HCT116 (cell line): ENCODE data around the gene EPN1. TPM values are rescaled to one million over a fixed set of nuclear protein-coding genes. Genes with fewer than 3 reads are reported as not detected.

Experiments used
- ATAC-seq: fragments of 200-7000 bp; cut with Tn5 transposase; 2 replicates; pipeline ENCODE4 v1.9.1; 2020; ENCODE audit warnings: mild to moderate bottlenecking, moderate library complexity
- BruUV-seq: library from RNA; stranded (reverse); fragments of 400-500 nt; replicated peaks from 2 replicates; lab custom pipeline; 2021; lab: Mats Ljungman, UMichigan
- CTCF ChIA-PET: fragments of 300-600 bp; sonication (Branson Sonifier 250); formaldehyde crosslinking; loops from one replicate; lab custom pipeline; 2021; ENCODE audit warnings: antibody characterized with exemption; lab: Charles Lee
- POLR2A ChIA-PET: fragments of 300-600, 350-600 bp; sonication (Branson Sonifier 250); formaldehyde crosslinking; loops from one replicate; lab custom pipeline; 2021; ENCODE audit warnings: antibody characterized with exemption; lab: Charles Lee
- RAD21 ChIA-PET, 2 experiments: fragments of 300-600 bp; sonication (Branson Sonifier 250); formaldehyde crosslinking; loops; one replicate each; lab custom pipeline; 2023; ENCODE audit warnings: low total read pairs in 2 of 2; ENCODE audit not compliant: uncharacterized antibody in 2 of 2, unreplicated experiment in 2 of 2, low non-redundant PET in 1 of 2; lab: Charles Lee
- DNase-seq: peaks from one replicate; pipeline ENCODE4 v3.0.0-alpha.2; 2010; ENCODE audit warnings: low read depth, low spot score
- H2AFZ ChIP-seq: fragments of 200-600 bp; shearing (Covaris generic), sonication (generic); 2 replicates; pipeline ENCODE4 v1.6.1; 2017; ENCODE audit warnings: low read depth, mixed run types, mixed read lengths, antibody characterized with exemption, low read length; ENCODE audit not compliant: poor library complexity, severe bottlenecking
- H3K27ac ChIP-seq: 2 replicates; pipeline ENCODE4 v1.5.1; 2012; ENCODE audit warnings: low read depth, low read length
- H3K27me3 ChIP-seq: fragments of 200-600 bp; sonication (generic); 2 replicates; pipeline ENCODE4 v1.6.1; 2016; ENCODE audit warnings: mixed run types, low read length, mixed read lengths; ENCODE audit not compliant: insufficient read depth
- H3K36me3 ChIP-seq, 2 experiments: fragments of 200-500 bp in 1 of 2; fragments of 200-600 bp in 1 of 2; sonication (Bioruptor generic) in 1 of 2; sonication (generic) in 1 of 2; 2 replicates each; pipeline versions ENCODE4 v1.5.1 to v1.6.1; 2014 to 2016; ENCODE audit warnings: low read length in 2 of 2, inconsistent platforms in 1 of 2, mixed read lengths in 1 of 2, mixed run types in 1 of 2; ENCODE audit not compliant: insufficient read depth in 2 of 2, control insufficient read depth in 1 of 2
- H3K4me1 ChIP-seq, 2 experiments: fragments of 200-600 bp in 1 of 2; sonication (generic) in 1 of 2; 2 replicates each; pipeline versions ENCODE4 v1.5.1 to v1.6.1; 2012 to 2017; ENCODE audit warnings: low read length in 2 of 2, inconsistent platforms in 1 of 2, mild to moderate bottlenecking in 1 of 2, mixed read lengths in 1 of 2, mixed run types in 1 of 2, moderate library complexity in 1 of 2; ENCODE audit not compliant: insufficient read depth in 2 of 2, control insufficient read depth in 1 of 2
- H3K4me2 ChIP-seq: fragments of 200-600 bp; sonication (generic); 2 replicates; pipeline ENCODE4 v1.6.1; 2017; ENCODE audit warnings: mixed run types, low read length, mixed read lengths
- H3K4me3 ChIP-seq, 2 experiments: fragments of 200-600 bp in 1 of 2; sonication (generic) in 1 of 2; replicated peaks in 1 of 2; 2 replicates each; pipeline ENCODE4 v1.5.1; 2011 to 2016; ENCODE audit warnings: low read length in 2 of 2, control low read depth in 1 of 2, low read depth in 1 of 2, mild to moderate bottlenecking in 1 of 2, mixed read lengths in 1 of 2, mixed run types in 1 of 2
- H3K79me2 ChIP-seq: fragments of 200-600 bp; sonication (generic); 2 replicates; pipeline ENCODE4 v1.6.1; 2017; ENCODE audit warnings: mild to moderate bottlenecking, mixed run types, low read length, moderate library complexity, mixed read lengths; ENCODE audit not compliant: insufficient read depth
- H3K9ac ChIP-seq: fragments of 200-600 bp; sonication (generic); 2 replicates; pipeline ENCODE4 v1.6.1; 2016; ENCODE audit warnings: low read length, mixed read lengths
- H3K9me2 ChIP-seq: fragments of 200-600 bp; sonication (generic), shearing (Covaris generic); 2 replicates; pipeline ENCODE4 v1.6.1; 2017; ENCODE audit warnings: mixed run types, mild to moderate bottlenecking, moderate library complexity; ENCODE audit not compliant: insufficient read depth
- H3K9me3 ChIP-seq, 2 experiments: fragments of 200-500 bp in 1 of 2; fragments of 200-600 bp in 1 of 2; sonication (Bioruptor generic) in 1 of 2; sonication (generic) in 1 of 2; 2 replicates each; pipeline ENCODE4 v1.6.1; 2014 to 2017; ENCODE audit warnings: low read length in 2 of 2, mixed read lengths in 2 of 2, inconsistent platforms in 1 of 2, low read depth in 1 of 2, mild to moderate bottlenecking in 1 of 2, mixed run types in 1 of 2, moderate library complexity in 1 of 2; ENCODE audit not compliant: control insufficient read depth in 1 of 2, insufficient read depth in 1 of 2
- H4K20me1 ChIP-seq: fragments of 200-600 bp; sonication (generic), shearing (Covaris generic); 2 replicates; pipeline ENCODE4 v1.6.1; 2017; ENCODE audit warnings: mixed run types, mild to moderate bottlenecking, moderate library complexity; ENCODE audit not compliant: insufficient read depth
- CBX3 ChIP-seq: IDR thresholded peaks from 2 replicates; pipeline ENCODE4 v1.6.1; 2012; ENCODE audit warnings: low read depth
- CEBPB ChIP-seq: IDR thresholded peaks from 2 replicates; pipeline ENCODE4 v1.6.1; 2012; ENCODE audit warnings: low read depth
- EGR1 ChIP-seq: IDR thresholded peaks from 2 replicates; pipeline ENCODE4 v1.6.1; 2012; ENCODE audit warnings: low read depth
- ELF1 ChIP-seq: IDR thresholded peaks from 2 replicates; pipeline ENCODE4 v1.6.1; 2012; ENCODE audit warnings: low read depth, borderline replicate concordance
- EZH2 ChIP-seq: fragments of 200-600 bp; sonication (generic); IDR thresholded peaks from 2 replicates; pipeline ENCODE4 v1.6.1; 2017; ENCODE audit warnings: antibody characterized with exemption, mixed run types
- EZH2phosphoT487 ChIP-seq: fragments of 200-600 bp; IDR thresholded peaks from 2 replicates; pipeline ENCODE4 v1.6.1; 2018; ENCODE audit warnings: antibody characterized with exemption, borderline replicate concordance
- FOSL1 ChIP-seq: IDR thresholded peaks from 2 replicates; pipeline ENCODE4 v1.6.1; 2012; ENCODE audit warnings: low read depth
- JUND ChIP-seq: IDR thresholded peaks from 2 replicates; pipeline ENCODE4 v1.6.1; 2012
- POLR2A ChIP-seq: IDR thresholded peaks from 2 replicates; pipeline ENCODE4 v1.7.0; 2011; ENCODE audit warnings: borderline replicate concordance; ENCODE audit not compliant: insufficient read depth, insufficient read length; ENCODE audit errors: extremely low read depth
- POLR2AphosphoS5 ChIP-seq: IDR thresholded peaks from 2 replicates; pipeline ENCODE4 v1.6.1; 2011; ENCODE audit warnings: mild to moderate bottlenecking, low read depth, low read length, moderate library complexity
- SRF ChIP-seq: IDR thresholded peaks from 2 replicates; pipeline ENCODE4 v1.6.1; 2012; ENCODE audit warnings: low read depth
- YY1 ChIP-seq: IDR thresholded peaks from 2 replicates; pipeline ENCODE4 v1.6.1; 2011; ENCODE audit warnings: low read length, low read depth, moderate library complexity, mild to moderate bottlenecking; ENCODE audit not compliant: insufficient replicate concordance; ENCODE audit errors: extremely low read depth
- ZFX ChIP-seq: fragments of 450-650 bp; IDR thresholded peaks from 2 replicates; pipeline ENCODE4 v1.6.1; 2017
- ZNF274 ChIP-seq: fragments of 200-500 bp; sonication (Bioruptor generic); IDR thresholded peaks from 2 replicates; pipeline ENCODE4 v1.6.1; 2014; ENCODE audit warnings: mild to moderate bottlenecking, low read depth, low read length, inconsistent platforms
- intact Hi-C: fragments of 100-400 bp; cut with micrococcal nuclease; formaldehyde crosslinking; loops from 2 replicates; pipeline ENCODE4 v1.10.0; 2022
- total RNA-seq: library from RNA; stranded (reverse); gene quantifications from one replicate; pipeline ENCODE4 v1.2.1, GENCODE V29; 2021; ENCODE audit not compliant: unreplicated experiment

EPN1 gene
- total RNA-seq, 1 experiment from 2014 or later = 122 TPM

DNA sequence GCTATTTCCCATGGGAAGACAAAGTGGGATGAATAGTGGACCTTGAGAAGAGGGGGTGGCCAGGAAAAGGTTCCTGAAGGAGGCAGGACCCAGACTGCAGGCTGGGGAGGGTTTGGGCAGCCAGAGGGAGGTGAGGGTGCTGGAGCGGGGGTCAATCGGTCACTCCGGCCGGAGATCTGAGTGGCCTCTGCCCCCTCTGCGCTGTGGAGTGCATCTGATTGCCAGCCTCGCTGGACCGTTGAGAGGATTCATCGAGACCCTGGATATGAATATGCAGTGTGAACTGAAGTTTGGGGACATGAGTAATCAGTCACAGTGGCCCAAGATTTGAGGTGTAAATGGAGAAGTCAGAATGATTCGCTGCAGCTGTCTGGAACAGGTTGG is 39.7 kb upstream of the EPN1 start:
- ChIA-PET CTCF (interaction anchor here (0.8 to 4.6 kb wide), 2 partner anchors 19 to 698 kb away, joined by 3 to 24 read pairs; partner anchors contain the start of gene U2AF2), RAD21 (no interaction called here), POLR2A (interaction anchor here (0.7 to 1.5 kb wide), 4 partner anchors 8 to 19 kb away, joined by 3 to 5 read pairs (median 4); partner anchors contain the start of genes U2AF2 and ZNF784)
- no peak for ATAC-seq
- no peak for TF ChIP-seq YY1
- TF ChIP-seq EZH2phosphoT487 = no peak
- no peak for TF ChIP-seq ZNF274
- no peak for TF ChIP-seq JUND
- TF ChIP-seq EZH2 = no peak
- no peak for TF ChIP-seq SRF
- no peak for TF ChIP-seq FOSL1
- TF ChIP-seq EGR1 = no peak
- intact Hi-C loops = loop anchor here (1.0 to 10.0 kb wide), 3 partner anchors 162 to 981 kb away; partner anchors contain the start of gene TNNT1
- Histone ChIP-seq H2AFZ (no peak overlapping the region), H3K27me3 (no peaks in the 10 kb centered on the region), H3K27ac (peak overlapping the region; percentile 77), H4K20me1 (no peaks in the 10 kb centered on the region), H3K4me1 (peaks cover 31 to 58% of the 10 kb centered on the region in 2 experiments), H3K9ac (peak overlapping the region; percentile 95), H3K4me3 (peak overlapping the region; percentile 78 to 93), H3K4me2 (peak overlapping the region; percentile 88), H3K79me2 (peaks cover 45% of the 10 kb centered on the region), H3K9me3 (no peaks in the 10 kb centered on the region), H3K36me3 (0 out of 4 replicates have a peak, but pooled peaks cover 0 to 3% of the 10 kb centered on the region in 2 experiments), H3K9me2 (no peaks in the 10 kb centered on the region)
- TSS peak; percentile 79 for BruUV-seq
- DNase-seq = no peak

DNA sequence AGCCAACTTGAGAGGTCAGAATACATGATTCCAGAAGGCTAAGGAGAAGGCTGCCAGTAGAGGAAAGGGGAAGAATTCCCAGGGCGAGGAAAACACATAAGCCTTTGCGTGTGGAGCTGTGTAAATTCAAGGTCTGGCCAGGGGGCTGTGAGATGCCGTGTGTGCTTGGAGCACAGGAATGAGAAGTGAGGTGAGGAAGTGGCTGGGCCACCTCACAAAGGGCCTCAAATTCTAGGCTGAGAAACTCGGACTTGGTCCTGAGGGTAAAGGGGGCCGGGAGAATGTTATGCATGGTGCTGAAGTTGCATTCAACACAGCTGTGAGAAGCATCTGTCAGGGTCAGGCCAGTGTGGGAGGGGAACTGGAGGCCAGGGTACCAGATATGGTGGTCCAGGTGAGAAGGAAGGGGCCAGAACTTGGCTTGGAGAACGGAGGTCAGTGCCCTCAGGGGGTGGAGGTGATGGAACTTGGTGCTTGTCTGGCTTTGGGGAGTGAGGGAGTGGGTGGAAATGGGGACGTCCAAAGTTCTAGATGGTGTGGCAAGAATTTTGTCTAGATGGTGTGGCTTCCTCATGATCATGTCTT is 39.1 kb upstream of the EPN1 start:
- ChIA-PET RAD21 (no interaction called here), CTCF (no interaction called here), POLR2A (interaction anchor here (1.5 kb wide), 1 partner anchor 12 kb away, joined by 4 read pairs; the partner anchor contains the start of gene ZNF784)
- peaks cover 32 to 62% of the 10 kb centered on the region in 2 experiments for H3K4me1 ChIP-seq
- H3K4me3 ChIP-seq = peak overlapping the region; percentile 78 to 93
- H3K9ac ChIP-seq = peak overlapping the region; percentile 95
- intact Hi-C loops = loop anchor here (1.0 to 10.0 kb wide), 3 partner anchors 163 to 981 kb away; partner anchors contain the start of gene TNNT1
- no peak for DNase-seq
- H3K9me3 ChIP-seq = no peaks in the 10 kb centered on the region
- H2AFZ ChIP-seq = no peak overlapping the region
- BruUV-seq = no TSS peak
- H3K79me2 ChIP-seq = peaks cover 47% of the 10 kb centered on the region
- TF ChIP-seq SRF (no peak), CBX3 (no peak), JUND (no peak), CEBPB (no peak), EZH2phosphoT487 (no peak), EZH2 (no peak), POLR2A (no peak), ELF1 (no peak), YY1 (no peak), POLR2AphosphoS5 (no peak), ZFX (no peak)
- no peaks in the 10 kb centered on the region for H3K27me3 ChIP-seq
- H3K27ac ChIP-seq = peak overlapping the region; percentile 77; the same call in 1 of the 2 replicates
- 0 out of 4 replicates have a peak, but pooled peaks cover 0 to 3% of the 10 kb centered on the region in 2 experiments for H3K36me3 ChIP-seq
- H3K9me2 ChIP-seq = no peaks in the 10 kb centered on the region
- ATAC-seq = no peak
- H4K20me1 ChIP-seq = no peaks in the 10 kb centered on the region
- H3K4me2 ChIP-seq = peak overlapping the region; percentile 88
